Posterior vena cava (tissue), 2 donors: ENCODE data around the gene MEOX1. TPM values are rescaled to one million over a fixed set of nuclear protein-coding genes. Genes with fewer than 3 reads are reported as not detected.
"Not testable (repeated sequence)": the region's sequence is repeated elsewhere in the genome, so short reads cannot be mapped to it uniquely, and the experiment has no call there.

Experiments
- DNase-seq: peaks from one replicate; pipeline ENCODE4 v3.0.0-alpha.2; 2020; ENCODE audit warnings: low spot score
- intact Hi-C, 2 donors: fragments of 100-400 bp; cut with DNase I; formaldehyde crosslinking; loops; one replicate each; pipeline versions ENCODE4 v1.14.1 to v1.14.2; 2022 to 2023
- total RNA-seq, 2 donors: library from RNA; stranded (reverse); fragmentation: NEBNext Ultra II Directional; extraction: Animal tissue kit (Norgen Biotek cat#: 25700); gene quantifications; one replicate each; pipeline ENCODE4 v1.2.1, GENCODE V29; 2021
- donor health status: DM: yes; HTN: yes; CAD: no.
- donor health status: DM: yes; HTN: yes; CAD: no.

Gene MEOX1
- total RNA-seq, 2 donors from 2014 or later, result 6.7 to 7.7 TPM

DNA sequence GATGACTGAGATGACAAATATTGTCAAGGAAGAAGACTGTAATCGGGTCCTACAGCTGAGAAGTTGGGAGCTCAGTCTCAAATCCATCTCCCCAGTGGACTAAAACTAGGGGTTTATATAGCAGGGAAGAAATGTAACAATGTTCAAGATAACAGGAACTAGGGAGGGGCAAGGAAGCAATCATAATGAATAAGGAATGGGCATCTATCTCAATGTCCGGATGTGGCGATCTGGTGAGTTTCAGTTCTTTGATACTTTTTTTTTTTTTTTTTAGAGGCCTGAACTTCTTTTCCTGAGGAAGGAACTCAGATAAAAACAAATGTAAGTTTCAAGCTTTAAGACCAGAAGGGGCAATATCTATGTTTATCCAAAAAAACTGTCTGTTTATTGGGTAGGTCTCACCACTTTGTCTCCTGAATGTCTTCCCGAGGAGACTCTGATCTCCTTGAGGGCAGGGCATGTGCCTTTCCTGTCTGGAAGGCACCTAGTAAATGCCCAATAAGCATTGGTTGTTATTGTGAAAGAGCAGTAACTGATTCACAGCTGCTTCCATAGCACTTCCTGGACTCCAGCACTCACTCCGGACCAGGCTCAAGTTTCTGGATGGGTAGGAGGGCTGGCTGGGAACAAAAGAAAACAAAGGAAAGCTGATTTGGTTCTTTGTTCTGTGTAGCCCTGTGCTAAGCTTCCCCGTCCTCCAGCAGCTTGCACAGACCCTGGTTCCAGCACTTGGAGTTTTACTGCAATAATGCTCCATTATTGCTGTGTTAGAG is 51.9 kb downstream of the MEOX1 start:
- DNase-seq, result no peak
- intact Hi-C loops, result loop anchor here in 1 of 2 donors (5.0 to 10.0 kb wide), 2 partner anchors 858 to 1655 kb away; partner anchors contain the start of gene SPATA32

GRCh38 chr17:43608313-43608712 is 53.4 kb downstream of the MEOX1 start:
- intact Hi-C loops, result loop anchor here in 1 of 2 donors (10.0 kb wide), 1 partner anchor 1656 kb away; the partner anchor contains the start of gene SPATA32
- no peak for DNase-seq

GRCh38 chr17:43604549-43604948 is 57.2 kb downstream of the MEOX1 start:
- DNase-seq, result no peak
- intact Hi-C loops, result loop anchor here in 1 of 2 donors (10.0 kb wide), 1 partner anchor 1660 kb away; the partner anchor contains the start of gene SPATA32

DNA sequence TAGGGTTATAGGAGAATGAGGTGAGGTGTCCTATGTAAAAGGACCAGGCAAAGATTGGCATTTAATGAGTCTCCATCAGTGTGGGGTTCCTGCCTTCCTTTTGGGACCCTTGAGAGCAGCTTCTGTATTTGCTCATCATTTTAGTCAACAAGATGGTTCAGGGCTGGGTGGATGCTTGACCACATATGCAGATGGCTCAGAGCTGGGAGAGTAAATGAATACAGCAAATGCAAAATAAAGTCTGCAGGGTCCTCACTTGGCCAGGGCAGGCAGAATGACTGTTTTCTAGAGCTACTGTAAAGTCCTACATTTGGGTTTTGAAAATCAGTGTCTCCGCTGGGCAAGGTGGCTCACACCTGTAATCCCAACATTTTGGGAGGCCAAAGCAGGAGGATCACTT is 58.4 kb downstream of the MEOX1 start:
- no peak for DNase-seq
- intact Hi-C loops, result loop anchor here in 1 of 2 donors (10.0 kb wide), 1 partner anchor 1661 kb away; the partner anchor contains the start of gene SPATA32

- DNase-seq, result not testable (repeated sequence)
- intact Hi-C loops, result loop anchor here in 1 of 2 donors (10.0 kb wide), 1 partner anchor 1662 kb away; the partner anchor contains the start of gene SPATA32
These were observed 59.2 kb downstream of the MEOX1 start for GRCh38 chr17:43602556-43602955.

DNA sequence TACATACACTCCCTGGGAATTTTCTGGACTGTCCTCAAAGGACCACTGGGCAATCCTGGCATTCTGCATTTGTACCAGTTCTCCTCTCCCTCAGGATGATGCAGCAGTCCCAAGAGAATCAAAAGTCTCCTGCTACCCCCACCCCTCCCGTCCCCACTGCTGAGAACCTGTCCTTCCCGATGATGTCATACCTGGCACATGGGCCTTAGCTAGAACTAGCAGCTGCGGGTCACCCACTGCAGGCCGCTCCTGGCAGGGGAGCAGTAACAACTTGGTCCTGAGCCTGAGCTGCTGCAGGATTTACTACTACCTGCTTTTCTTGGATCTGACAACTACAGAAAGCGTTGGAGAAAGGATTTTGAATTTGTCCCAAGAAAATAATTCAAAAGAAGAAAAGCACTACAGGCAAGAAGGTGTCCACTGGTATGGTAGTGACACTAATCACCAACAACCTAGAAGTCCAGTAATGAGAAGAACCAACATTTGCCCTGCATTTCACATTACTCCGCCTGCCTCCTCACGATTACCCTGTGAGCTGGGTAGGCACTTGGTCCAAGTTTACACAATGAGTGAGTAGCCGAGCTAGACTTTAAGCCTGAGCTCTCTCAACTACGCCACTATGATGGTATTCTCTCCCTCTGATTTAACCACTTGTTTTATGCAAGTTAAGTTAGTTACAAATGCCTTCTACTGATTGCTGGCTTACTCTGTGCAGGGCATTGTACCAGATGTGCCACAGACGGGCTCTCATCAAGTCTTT is 60.3 kb downstream of the MEOX1 start:
- intact Hi-C loops, result loop anchor here in 1 of 2 donors (10.0 kb wide), 1 partner anchor 1663 kb away; the partner anchor contains the start of gene SPATA32
- DNase-seq, result no peak

GRCh38 chr17:43599835-43600234 is 61.9 kb downstream of the MEOX1 start:
- no peak for DNase-seq
- intact Hi-C loops, result loop anchor here in 1 of 2 donors (10.0 kb wide), 1 partner anchor 1665 kb away; the partner anchor contains the start of gene SPATA32

- DNase-seq, result no peak
- intact Hi-C loops, result no loop called here
These were observed 62.7 kb downstream of the MEOX1 start for GRCh38 chr17:43599046-43599395.

DNA sequence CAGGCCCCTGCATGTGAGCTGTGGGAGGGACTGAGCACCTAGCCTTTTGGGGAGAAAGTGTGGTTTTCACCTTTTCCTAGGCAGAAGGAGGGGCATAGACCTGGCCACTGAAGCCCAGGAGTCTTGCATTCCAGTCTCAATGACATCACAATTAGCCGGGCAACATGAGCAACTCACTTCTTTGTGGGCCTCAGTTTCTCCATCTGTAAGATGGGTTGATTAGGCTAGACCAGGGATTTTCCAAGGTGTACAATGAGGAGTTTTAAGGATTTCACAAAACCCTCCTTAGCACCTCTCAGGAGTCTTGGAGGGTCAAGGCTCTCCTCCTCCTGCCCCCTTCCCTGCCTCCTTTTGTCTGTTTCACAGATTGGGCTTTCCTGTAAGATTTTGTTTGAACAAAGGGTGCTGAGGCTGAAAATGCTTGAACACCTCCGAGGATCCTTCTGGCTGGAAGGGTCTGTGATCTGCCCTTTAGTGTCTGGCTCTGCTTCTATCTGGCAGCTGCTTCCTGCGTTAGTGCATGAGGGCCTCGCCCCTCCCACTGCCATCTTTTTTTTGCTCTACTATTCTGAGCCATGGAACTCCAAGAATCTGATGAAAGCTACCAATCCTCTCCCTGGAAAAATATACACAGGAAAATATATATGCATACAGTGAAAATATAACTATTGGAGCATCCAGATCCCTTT is 63.2 kb downstream of the MEOX1 start:
- intact Hi-C loops, result no loop called here
- no peak for DNase-seq

DNA sequence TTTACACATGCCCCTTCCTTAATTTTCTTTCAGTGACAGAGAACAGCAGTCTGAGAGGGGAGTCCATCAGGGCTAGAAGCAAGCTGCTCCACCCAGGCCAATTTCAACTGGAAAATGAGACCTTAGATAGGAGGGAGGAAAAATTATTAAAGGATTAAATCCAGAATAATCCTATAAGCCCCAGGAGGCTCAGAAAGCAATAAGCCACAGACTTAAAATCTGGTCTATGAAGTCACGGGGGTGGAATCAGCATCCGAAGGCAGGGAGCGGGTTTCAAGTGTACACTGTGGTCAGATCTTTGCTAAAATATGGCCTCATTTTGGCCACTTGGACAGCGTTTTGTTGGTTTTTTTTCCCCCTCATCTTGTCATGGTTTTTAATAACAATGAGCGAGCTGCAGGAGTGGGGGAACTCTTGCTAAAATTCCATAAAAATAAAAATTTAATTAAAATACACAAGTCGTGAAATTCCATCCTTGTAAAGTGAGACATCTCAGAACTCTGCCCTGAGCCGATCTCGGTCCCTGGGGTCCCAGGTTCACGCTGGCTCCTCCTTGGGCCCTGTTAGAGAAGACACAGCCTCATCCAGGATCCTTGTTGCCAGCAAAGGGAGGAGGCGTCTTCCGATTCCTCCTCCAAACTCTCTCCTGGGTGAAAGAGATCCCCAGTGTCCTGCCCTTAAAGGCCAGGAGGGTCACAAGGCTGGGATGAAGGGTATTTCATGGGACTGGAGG is 63.9 kb downstream of the MEOX1 start:
- DNase-seq, result no peak
- intact Hi-C loops, result no loop called here

- intact Hi-C loops, result no loop called here
- no peak for DNase-seq
These were observed 66.3 kb downstream of the MEOX1 start for GRCh38 chr17:43595466-43595865.

DNA sequence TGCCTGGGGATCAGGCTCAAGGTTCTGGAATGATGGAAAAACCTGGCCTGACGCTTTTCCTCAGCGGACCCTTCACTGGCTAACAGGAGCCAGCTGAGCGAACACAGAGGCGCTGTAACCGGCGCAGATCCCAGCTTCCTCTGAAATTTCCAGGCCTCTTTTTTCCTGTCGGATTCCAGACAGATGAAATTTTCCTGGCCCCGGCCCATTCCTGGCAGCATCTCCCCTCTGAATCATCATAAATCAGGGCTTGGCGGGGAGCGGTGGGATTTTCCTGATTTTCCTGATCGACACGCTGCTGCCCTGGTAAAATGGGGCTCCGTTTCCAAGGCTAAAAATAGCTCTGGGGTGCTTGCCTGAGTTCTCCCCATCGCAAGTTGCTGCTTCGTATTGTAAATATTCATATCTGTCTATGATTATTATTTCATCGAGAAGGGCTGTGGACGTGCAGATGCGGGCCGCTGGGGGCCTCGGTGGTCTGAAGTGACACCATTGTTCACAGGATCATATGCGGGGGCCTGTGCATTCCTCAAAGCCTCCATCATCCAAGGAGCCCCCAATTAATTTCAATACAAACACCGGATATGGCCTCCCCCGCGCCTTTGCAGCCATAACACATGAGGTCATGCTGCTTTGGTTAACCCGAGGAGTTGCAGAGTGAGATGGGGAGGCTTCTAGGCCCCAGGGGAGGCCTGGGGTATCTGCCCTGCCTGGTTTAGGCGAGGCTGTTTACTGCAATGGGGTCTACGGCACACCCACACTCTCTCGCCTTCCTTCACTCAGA is 69.8 kb downstream of the MEOX1 start:
- intact Hi-C loops, result no loop called here
- peak; percentile 93 for DNase-seq

- DNase-seq, result no peak
- intact Hi-C loops, result no loop called here
These were observed 70.7 kb downstream of the MEOX1 start for GRCh38 chr17:43591001-43591400.

Other genes starting within 250 kb of the MEOX1 start
- gene DHX8, start 177.9 kb downstream of the MEOX1 start, total RNA-seq, result 10 to 100 TPM; 35.2 to 45.2 TPM
- gene ETV4, start 115.6 kb downstream of the MEOX1 start, total RNA-seq, result 1 to 10 TPM in 1 of 2 donors, under 1 TPM in 1; 0.48 to 1.3 TPM
- not detected for gene SOST, start 96.9 kb upstream of the MEOX1 start, total RNA-seq
- gene DUSP3, start 117.1 kb upstream of the MEOX1 start, total RNA-seq, result 100 to 1,000 TPM; 169 to 172 TPM
- not detected for gene CFAP97D1, start 118.5 kb upstream of the MEOX1 start, total RNA-seq
- 10 to 100 TPM in 1 of 2 donors, 1 to 10 TPM in 1; 8.5 to 10.2 TPM for gene MPP3, start 171.2 kb upstream of the MEOX1 start, total RNA-seq
- 1 to 10 TPM; 3.5 to 5.1 TPM for gene CD300LG, start 185.3 kb upstream of the MEOX1 start, total RNA-seq
- gene MPP2, start 245.6 kb upstream of the MEOX1 start, total RNA-seq, result 10 to 100 TPM; 11.4 to 15.5 TPM